K562 (cell line): ENCODE measurements around the gene CTPS1. TPM values are rescaled to one million over a fixed set of nuclear protein-coding genes. Genes with fewer than 3 reads are reported as not detected.

Experiments
- ARHGAP35 ChIP-seq: fragments of 450-650 bp; IDR thresholded peaks from 2 replicates; pipeline ENCODE4 v1.6.1; 2018; ENCODE audit not compliant: partially characterized antibody
- CAMTA2 ChIP-seq: fragments of 250-450 bp; sonication (Bioruptor Pico); conservative IDR thresholded peaks from 2 replicates; pipeline ENCODE4 v1.5.1; 2022
- ETV5 ChIP-seq: sonication (generic); formaldehyde crosslinking; IDR thresholded peaks from 2 replicates; pipeline ENCODE4 v1.4.0; 2020; ENCODE audit warnings: low read depth, mild to moderate bottlenecking, missing genetic modification reagents
- PCBP2 ChIP-seq: fragments of 200-400 bp; formaldehyde crosslinking; IDR thresholded peaks from 2 replicates; pipeline ENCODE4 v1.6.1; 2018; ENCODE audit warnings: low read length, low read depth, mild to moderate bottlenecking, moderate library complexity; ENCODE audit not compliant: poor library complexity, severe bottlenecking
- PHB2 ChIP-seq: fragments of 450-650 bp; IDR thresholded peaks from 2 replicates; pipeline ENCODE4 v1.6.1; 2017; ENCODE audit warnings: low read depth
- SMARCC2 ChIP-seq: fragments of 450-650 bp; IDR thresholded peaks from 2 replicates; pipeline ENCODE4 v1.6.1; 2017; ENCODE audit warnings: antibody characterized with exemption, moderate library complexity, mild to moderate bottlenecking, low read depth
- STAT5A ChIP-seq: IDR thresholded peaks from 2 replicates; pipeline ENCODE4 v1.6.1; 2012; ENCODE audit warnings: low read length, inconsistent platforms, borderline replicate concordance
- polyA plus RNA-seq, 8 experiments: library from polyadenylated mRNA; depleted of rRNA in 4 of 8; stranded (reverse) in 5 of 8; unstranded in 3 of 8; fragments of >200 nt; fragmentation: Nextera tagmentation in 2 of 8; fragmentation: Illumina TruSeq in 1 of 8; extraction: Ambion mirVana in 2 of 8; extraction: Trizol in 1 of 8; gene quantifications; 2 replicates each; pipeline versions ENCODE4 v1.2.1 to v1.2.3, GENCODE V29; 2011 to 2014; ENCODE audit warnings: inconsistent platforms in 1 of 8, missing spikeins in 1 of 8
- total RNA-seq, 7 experiments: library from RNA; depleted of rRNA in 6 of 7; stranded (reverse); fragments of >200 nt in 6 of 7; fragmentation: Illumina TruSeq in 2 of 7; extraction: Trizol in 2 of 7; gene quantifications; 2 replicates each; pipeline versions ENCODE4 v1.2.1 to v1.2.3, GENCODE V29; 2011 to 2021; ENCODE audit warnings: low replicate concordance in 1 of 7
- TF ChIP-seq, protein P1 (sequence below), 2 experiments: fragments of 450-650 bp in 1 of 2; IDR thresholded peaks; 2 replicates each; pipeline ENCODE4 v1.6.1; 2011 to 2017; ENCODE audit warnings: low read depth in 2 of 2, antibody characterized with exemption in 1 of 2, borderline replicate concordance in 1 of 2, low read length in 1 of 2, mild to moderate bottlenecking in 1 of 2, mixed read lengths in 1 of 2; ENCODE audit not compliant: control insufficient read depth in 1 of 2
- TF ChIP-seq, protein P2 (sequence below): sonication (generic); formaldehyde crosslinking; IDR thresholded peaks from 2 replicates; pipeline ENCODE4 v1.8.1; 2023; ENCODE audit warnings: missing genetic modification reagents, mild to moderate bottlenecking, borderline replicate concordance

Gene CTPS1
- total and polyA plus RNA-seq, 9 of the 15 experiments (the other 6 are each of a cell fraction or from before 2014, with no cell fraction given): 44.4 to 164 (median 87.7) TPM

DNA sequence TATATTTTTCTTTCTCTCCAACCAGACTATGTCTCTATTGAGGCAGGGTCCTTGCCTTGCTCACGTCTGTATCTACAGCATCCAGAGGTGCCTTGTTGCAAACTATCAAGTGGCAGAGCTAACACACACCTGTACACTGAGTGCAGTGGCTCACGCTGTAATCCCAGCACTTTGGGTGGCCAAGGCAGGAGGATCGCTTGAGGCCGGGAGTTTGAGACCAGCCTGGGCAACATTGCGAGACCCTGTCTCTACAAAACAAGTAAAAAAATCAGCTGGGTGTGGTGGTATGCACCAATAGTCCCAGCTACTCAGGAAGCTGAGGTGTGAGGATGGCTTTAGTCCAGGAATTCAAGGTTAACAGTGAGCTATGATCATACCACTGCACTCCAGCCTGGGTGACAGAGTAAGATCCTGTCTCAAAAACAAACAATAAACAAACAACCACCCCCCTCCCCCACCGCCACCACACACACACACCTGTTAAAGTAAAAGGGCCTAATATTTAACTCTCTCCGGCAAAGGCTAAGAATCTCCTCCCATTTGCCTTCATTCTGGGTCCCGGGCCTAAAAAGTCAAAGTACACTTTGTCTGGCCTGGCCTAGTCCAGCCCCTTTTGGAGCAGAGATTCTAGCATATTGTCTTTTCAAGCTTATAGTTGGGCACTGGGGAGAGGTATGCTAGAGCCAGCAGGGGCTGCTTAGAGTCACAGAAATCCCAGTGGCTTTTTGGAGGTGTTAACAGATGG, 51.5 kb downstream of the CTPS1 start (continued):
- TF ChIP-seq, protein P1, sequence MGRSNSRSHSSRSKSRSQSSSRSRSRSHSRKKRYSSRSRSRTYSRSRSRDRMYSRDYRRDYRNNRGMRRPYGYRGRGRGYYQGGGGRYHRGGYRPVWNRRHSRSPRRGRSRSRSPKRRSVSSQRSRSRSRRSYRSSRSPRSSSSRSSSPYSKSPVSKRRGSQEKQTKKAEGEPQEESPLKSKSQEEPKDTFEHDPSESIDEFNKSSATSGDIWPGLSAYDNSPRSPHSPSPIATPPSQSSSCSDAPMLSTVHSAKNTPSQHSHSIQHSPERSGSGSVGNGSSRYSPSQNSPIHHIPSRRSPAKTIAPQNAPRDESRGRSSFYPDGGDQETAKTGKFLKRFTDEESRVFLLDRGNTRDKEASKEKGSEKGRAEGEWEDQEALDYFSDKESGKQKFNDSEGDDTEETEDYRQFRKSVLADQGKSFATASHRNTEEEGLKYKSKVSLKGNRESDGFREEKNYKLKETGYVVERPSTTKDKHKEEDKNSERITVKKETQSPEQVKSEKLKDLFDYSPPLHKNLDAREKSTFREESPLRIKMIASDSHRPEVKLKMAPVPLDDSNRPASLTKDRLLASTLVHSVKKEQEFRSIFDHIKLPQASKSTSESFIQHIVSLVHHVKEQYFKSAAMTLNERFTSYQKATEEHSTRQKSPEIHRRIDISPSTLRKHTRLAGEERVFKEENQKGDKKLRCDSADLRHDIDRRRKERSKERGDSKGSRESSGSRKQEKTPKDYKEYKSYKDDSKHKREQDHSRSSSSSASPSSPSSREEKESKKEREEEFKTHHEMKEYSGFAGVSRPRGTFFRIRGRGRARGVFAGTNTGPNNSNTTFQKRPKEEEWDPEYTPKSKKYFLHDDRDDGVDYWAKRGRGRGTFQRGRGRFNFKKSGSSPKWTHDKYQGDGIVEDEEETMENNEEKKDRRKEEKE (IDR thresholded peaks at IDR 0.05; ENCODE audit: borderline replicate concordance in 1 of 2, control insufficient read depth in 1 of 2, low read depth in 2 of 2, low read length in 1 of 2): no peak
- TF ChIP-seq CAMTA2 (CRISPR knock-in tag): no peak
- TF ChIP-seq PHB2: no peak
- TF ChIP-seq, protein P2, sequence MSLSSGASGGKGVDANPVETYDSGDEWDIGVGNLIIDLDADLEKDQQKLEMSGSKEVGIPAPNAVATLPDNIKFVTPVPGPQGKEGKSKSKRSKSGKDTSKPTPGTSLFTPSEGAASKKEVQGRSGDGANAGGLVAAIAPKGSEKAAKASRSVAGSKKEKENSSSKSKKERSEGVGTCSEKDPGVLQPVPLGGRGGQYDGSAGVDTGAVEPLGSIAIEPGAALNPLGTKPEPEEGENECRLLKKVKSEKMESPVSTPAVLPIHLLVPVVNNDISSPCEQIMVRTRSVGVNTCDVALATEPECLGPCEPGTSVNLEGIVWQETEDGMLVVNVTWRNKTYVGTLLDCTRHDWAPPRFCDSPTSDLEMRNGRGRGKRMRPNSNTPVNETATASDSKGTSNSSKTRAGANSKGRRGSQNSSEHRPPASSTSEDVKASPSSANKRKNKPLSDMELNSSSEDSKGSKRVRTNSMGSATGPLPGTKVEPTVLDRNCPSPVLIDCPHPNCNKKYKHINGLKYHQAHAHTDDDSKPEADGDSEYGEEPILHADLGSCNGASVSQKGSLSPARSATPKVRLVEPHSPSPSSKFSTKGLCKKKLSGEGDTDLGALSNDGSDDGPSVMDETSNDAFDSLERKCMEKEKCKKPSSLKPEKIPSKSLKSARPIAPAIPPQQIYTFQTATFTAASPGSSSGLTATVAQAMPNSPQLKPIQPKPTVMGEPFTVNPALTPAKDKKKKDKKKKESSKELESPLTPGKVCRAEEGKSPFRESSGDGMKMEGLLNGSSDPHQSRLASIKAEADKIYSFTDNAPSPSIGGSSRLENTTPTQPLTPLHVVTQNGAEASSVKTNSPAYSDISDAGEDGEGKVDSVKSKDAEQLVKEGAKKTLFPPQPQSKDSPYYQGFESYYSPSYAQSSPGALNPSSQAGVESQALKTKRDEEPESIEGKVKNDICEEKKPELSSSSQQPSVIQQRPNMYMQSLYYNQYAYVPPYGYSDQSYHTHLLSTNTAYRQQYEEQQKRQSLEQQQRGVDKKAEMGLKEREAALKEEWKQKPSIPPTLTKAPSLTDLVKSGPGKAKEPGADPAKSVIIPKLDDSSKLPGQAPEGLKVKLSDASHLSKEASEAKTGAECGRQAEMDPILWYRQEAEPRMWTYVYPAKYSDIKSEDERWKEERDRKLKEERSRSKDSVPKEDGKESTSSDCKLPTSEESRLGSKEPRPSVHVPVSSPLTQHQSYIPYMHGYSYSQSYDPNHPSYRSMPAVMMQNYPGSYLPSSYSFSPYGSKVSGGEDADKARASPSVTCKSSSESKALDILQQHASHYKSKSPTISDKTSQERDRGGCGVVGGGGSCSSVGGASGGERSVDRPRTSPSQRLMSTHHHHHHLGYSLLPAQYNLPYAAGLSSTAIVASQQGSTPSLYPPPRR (CRISPR knock-in tag): no peak
- TF ChIP-seq SMARCC2: no peak
- no peak for TF ChIP-seq ARHGAP35
- TF ChIP-seq ETV5 (CRISPR knock-in tag): no peak
- TF ChIP-seq STAT5A: no peak
- TF ChIP-seq PCBP2: no peak
